Spinal cord (tissue), 10 donors: ENCODE data around the gene DYNC2LI1. TPM values are rescaled to one million over a fixed set of nuclear protein-coding genes. Genes with fewer than 3 reads are reported as not detected.

ENCODE experiments used
- DNase-seq, 6 donors: peaks; one replicate each; pipeline versions ENCODE4 v3.0.0 to v3.0.0-alpha.2; 2013 to 2015; ENCODE audit warnings: low spot score in 6 of 6, low read depth in 4 of 6
- H3K27ac ChIP-seq: one replicate; pipeline ENCODE4 v1.5.1; 2013; ENCODE audit warnings: low read depth, low read length, control low read depth
- H3K27me3 ChIP-seq: one replicate; pipeline ENCODE4 v1.6.1; 2013; ENCODE audit warnings: low read length; ENCODE audit not compliant: control insufficient read depth, insufficient read depth
- H3K36me3 ChIP-seq: one replicate; pipeline ENCODE4 v1.6.1; 2013; ENCODE audit warnings: low read length; ENCODE audit not compliant: control insufficient read depth, insufficient read depth
- H3K4me1 ChIP-seq: one replicate; pipeline ENCODE4 v1.6.1; 2013; ENCODE audit warnings: low read length; ENCODE audit not compliant: control insufficient read depth, insufficient read depth
- H3K4me3 ChIP-seq: one replicate; pipeline ENCODE4 v1.5.1; 2013; ENCODE audit warnings: low read depth, low read length, control low read depth
- H3K9me3 ChIP-seq: one replicate; pipeline ENCODE4 v1.6.1; 2013; ENCODE audit warnings: low read length; ENCODE audit not compliant: control insufficient read depth, insufficient read depth
- WGBS: methylation state at CpG from one replicate; pipeline ENCODE4 v1.1.5; 2013; ENCODE audit warnings: missing lambda C conversion rate; ENCODE audit not compliant: insufficient coverage; 5-methylcytosine and 5-hydroxymethylcytosine counted together
- polyA plus RNA-seq, 2 donors: library from polyadenylated mRNA; unstranded; fragments of 120-200 nt; gene quantifications; one replicate each; pipeline ENCODE4 v1.2.1, GENCODE V29; 2013; ENCODE audit not compliant: insufficient read length in 2 of 2
- total RNA-seq, 2 donors: library from RNA; depleted of rRNA in 1 of 2; stranded (reverse); fragments of 120-200 nt in 1 of 2; fragments of >200 nt in 1 of 2; gene quantifications; one replicate each; pipeline versions ENCODE4 v1.2.3 to v1.2.4, GENCODE V29; 2013 to 2014
- donor health status: healthy.

The DYNC2LI1 gene
- total and polyA plus RNA-seq, 4 donors: 47.8 to 56.2 (median 50.5) TPM

DNA sequence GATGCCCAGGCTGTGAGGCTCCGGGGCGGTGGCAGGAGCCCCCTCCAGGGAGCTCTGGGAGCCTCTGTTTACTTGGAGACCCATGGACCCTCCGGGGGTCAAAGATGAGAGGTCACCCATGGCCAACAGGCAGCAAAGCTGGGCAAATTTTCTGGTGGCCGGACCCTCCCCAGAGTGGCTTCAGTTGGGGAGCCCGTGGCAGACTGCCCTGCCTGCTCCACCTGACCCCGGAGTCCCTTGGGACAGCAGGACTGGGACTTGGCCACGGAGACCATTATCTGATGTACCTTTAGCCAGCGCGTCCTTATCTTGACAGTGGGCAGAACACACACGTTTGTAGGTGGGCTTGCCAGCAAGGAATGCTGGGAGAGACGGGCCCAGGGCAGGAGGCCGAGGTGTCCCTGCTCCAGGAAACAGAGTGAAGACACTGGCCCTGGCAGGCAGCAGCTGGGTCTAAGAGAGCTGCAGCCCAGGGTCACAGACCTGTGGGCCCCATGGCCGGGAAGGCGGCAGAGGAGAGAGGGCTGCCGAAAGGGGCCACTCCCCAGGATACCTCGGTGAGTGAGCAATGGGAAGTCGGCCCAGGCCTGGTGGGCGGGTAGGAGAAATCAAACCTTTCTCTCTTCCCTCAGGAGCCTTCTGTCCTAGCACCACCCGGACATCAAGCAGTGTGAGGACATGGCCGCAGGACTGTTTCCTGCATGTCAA, 64.9 kb downstream of the DYNC2LI1 start, which contains the start of the genes ABCG5 and ABCG8:
Gene ABCG5, minus strand, starts transcription at position 280 of the 708 bp plus-strand sequence. Its CDS starts 160 bp downstream, at position 120.
Gene ABCG8, plus strand, starts transcription at position 412 of the 708 bp plus-strand sequence. Its CDS starts 83 bp downstream, at position 495.
- Histone ChIP-seq H3K27ac (no peak within 1 kb of the TSS), H3K4me3 (no peak within 1 kb of the TSS), H3K9me3 (no peaks in the 10 kb centered on the region), H3K36me3 (no peaks in the 10 kb centered on the region), H3K27me3 (no peaks in the 10 kb centered on the region), H3K4me1 (no peaks in the 10 kb centered on the region)
- no peak for DNase-seq
- WGBS: 94% methylated on average over 20 of the region's 20 CpGs

DNA sequence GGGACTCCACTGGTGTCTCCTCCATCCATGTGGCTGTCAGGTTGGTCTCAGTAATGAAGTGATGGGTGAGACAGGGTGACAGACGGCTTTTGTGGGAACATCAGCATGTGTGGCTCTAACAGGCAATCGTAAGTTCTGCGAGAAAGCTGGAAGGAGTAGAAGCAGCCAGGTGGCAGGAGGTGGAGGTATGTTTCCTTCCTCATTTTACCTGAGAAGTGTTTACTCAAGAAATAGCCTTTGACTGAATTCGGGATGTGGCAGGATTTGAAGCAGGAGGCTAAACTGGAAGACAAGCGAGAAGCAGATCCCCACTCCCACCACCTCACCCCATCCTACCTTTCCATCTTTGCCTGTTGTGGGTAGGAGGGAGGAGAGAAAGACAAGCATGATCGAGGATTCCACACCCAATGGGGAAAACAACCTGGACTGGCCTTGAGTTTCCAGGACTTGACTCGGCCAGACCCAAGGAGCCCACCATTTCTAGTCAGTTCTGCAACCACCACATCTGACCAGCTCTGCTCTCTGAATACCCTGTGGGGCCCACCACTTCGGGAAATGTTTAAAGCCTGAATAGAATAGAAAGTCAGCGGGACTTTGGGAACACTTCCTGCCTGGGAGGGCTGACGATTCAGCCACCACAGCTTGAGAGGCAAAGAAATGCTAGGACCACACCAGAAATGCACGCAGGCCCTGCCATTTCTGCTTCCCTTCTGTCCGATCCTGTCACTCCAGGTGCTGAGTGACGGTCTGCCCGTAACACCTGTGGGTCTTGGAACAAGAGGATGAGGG, 66.1 kb downstream of the DYNC2LI1 start:
- no peak for DNase-seq
- 80% methylated on average over 5 of the region's 14 CpGs for WGBS
- Histone ChIP-seq H3K36me3 (no peaks in the 10 kb centered on the region), H3K4me3 (no peak overlapping the region), H3K9me3 (no peaks in the 10 kb centered on the region), H3K27ac (no peak overlapping the region), H3K27me3 (no peaks in the 10 kb centered on the region), H3K4me1 (no peaks in the 10 kb centered on the region)

DNA sequence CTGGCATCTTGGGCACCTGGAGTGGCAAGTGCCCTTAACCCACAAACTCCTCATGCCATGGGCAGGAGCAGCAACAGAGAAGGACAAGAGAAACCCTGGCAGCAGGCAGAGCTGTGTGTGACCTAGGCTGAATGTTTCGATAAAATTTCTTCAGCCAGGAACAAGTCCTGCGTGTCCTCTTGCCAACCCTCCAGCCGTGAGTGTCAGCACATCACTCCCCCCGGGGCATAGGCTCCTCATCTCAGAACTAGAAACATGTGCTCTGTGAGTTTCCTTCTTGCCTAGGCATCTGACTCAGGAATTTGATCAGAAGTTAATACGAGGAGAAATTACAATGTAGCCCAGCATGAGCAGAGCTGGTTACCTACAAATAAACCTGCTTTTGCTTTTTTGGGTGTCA, 67.1 kb downstream of the DYNC2LI1 start:
- no peak for DNase-seq
- WGBS: 76% methylated on average over 5 of the region's 5 CpGs
- no peak overlapping the region for H3K4me3 ChIP-seq
- no peaks in the 10 kb centered on the region for H3K27me3 ChIP-seq
- H3K36me3 ChIP-seq: no peaks in the 10 kb centered on the region
- no peak overlapping the region for H3K27ac ChIP-seq
- no peaks in the 10 kb centered on the region for H3K4me1 ChIP-seq
- H3K9me3 ChIP-seq: no peaks in the 10 kb centered on the region

DNA sequence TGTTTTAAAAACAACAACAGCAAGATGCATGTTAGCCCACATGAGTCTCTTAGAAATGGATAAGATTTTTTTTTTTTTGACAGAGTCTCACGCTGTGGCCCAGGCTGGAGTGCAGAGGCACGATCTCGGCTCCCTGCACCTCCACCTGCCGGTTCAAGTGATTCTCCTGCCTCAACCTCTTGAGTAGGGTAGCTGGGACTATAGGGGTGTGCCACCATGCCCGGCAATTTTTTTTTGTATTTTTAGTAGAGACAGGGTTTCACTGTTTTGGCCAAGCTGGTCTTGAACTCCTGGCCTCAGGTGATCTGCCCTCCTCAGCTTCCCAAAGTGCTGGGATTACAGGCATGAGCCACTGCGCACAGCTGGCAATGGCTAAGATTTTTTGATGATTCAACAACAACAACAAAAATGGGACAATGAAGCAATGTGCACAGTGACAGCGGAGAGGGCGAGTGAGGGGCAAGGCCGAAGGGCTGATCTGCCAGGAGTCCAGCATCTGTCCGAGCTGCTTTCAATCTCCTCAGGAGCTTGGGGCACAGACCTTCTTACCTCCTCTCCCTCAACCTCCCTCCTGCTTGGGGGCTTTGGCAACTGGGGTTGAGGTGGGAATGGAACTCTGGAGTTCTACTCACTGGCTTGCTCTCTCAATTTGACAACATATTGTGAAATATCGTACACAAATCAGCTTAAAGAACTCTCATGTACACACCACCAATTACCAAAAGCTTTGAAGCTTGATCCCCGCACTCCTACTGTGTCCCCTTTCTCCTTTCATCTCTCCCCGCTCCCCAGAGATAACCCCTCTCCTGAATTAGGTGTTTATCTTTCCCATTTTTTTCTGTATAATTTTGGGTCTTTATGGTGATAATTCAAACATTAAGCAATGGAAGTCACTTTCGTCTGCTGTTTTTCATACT, 68.4 kb downstream of the DYNC2LI1 start:
- 96% methylated on average over 9 of the region's 14 CpGs for WGBS
- H3K4me3 ChIP-seq: no peak overlapping the region
- no peak for DNase-seq
- no peaks in the 10 kb centered on the region for H3K36me3 ChIP-seq
- no peaks in the 10 kb centered on the region for H3K9me3 ChIP-seq
- no peaks in the 10 kb centered on the region for H3K27me3 ChIP-seq
- H3K4me1 ChIP-seq: no peaks in the 10 kb centered on the region
- H3K27ac ChIP-seq: no peak overlapping the region

DNA sequence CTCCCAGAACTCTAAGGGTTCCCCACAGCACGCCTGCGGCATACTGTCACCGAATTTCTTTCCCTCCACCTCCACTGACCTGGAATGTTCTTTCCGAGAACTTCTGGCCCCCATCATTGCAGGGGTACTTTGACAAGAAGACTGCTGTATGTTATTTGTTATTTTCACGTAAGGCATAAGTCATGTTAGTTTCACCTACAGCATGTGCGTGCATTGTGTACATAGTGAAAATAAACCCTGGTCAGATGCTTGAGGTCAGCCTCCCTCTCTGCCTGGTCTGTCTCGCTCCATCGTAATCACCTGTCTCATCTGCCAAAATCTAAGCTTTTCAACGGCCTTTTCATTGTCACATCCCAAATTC, 69.0 kb downstream of the DYNC2LI1 start:
- WGBS: 91% methylated on average over 4 of the region's 9 CpGs
- Histone ChIP-seq H3K4me3 (no peak overlapping the region), H3K9me3 (no peaks in the 10 kb centered on the region), H3K27me3 (no peaks in the 10 kb centered on the region), H3K27ac (no peak overlapping the region), H3K36me3 (no peaks in the 10 kb centered on the region), H3K4me1 (no peaks in the 10 kb centered on the region)
- no peak for DNase-seq

DNA sequence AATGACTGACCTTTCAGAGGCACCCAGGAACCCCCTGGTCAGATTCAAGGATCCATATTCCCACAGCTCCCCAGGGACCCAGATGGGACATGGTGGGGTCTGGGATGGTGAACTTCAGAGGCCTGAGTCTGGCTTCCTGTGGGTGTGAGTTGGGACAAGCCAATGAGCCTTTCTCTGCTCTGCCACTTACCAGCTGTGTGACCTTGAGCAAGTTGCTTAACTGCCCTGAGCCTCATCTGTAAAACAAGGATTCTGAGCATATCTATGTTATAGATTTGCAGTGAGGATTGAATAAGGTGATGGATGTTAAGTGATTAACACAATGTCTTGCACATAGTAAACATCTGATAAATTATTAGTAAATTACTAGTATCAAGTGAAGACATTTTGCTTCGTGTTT, 71.3 kb downstream of the DYNC2LI1 start:
- H3K4me3 ChIP-seq: no peak overlapping the region
- no peaks in the 10 kb centered on the region for H3K4me1 ChIP-seq
- H3K27ac ChIP-seq: no peak overlapping the region
- no peaks in the 10 kb centered on the region for H3K9me3 ChIP-seq
- H3K36me3 ChIP-seq: no peaks in the 10 kb centered on the region
- no peaks in the 10 kb centered on the region for H3K27me3 ChIP-seq
- WGBS: no CpG with 5 or more reads among the region's 1 CpG
- DNase-seq: no peak

DNA sequence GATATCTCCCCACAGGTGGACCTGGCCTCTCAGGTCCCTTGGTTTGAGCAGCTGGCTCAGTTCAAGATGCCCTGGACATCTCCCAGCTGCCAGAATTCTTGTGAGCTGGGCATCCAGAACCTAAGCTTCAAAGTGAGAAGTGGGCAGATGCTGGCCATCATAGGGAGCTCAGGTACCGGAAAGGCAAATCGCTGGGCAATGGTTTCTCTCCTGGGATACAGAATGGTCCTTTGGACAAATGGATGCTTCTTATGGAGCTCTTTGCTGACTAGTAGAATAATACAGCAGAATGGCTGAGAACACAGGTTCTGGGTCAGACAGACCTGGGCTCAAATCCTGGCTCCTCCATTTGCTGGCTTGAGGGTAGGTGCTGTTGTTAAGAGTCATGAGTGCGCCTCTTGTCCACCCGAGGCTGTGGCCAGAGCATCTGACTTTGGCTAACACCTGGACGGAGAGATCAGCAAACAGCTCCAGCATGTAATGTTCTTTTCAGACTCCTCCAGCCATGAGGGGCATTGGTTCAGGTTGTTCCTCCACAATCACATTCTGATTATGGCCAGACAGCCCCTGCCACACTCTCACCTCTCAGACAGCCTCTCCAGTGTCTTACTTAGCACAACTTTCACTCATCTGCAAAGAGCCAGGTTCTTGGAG, 72.4 kb downstream of the DYNC2LI1 start:
- Histone ChIP-seq H3K9me3 (no peaks in the 10 kb centered on the region), H3K27ac (no peak overlapping the region), H3K36me3 (no peaks in the 10 kb centered on the region)

DNA sequence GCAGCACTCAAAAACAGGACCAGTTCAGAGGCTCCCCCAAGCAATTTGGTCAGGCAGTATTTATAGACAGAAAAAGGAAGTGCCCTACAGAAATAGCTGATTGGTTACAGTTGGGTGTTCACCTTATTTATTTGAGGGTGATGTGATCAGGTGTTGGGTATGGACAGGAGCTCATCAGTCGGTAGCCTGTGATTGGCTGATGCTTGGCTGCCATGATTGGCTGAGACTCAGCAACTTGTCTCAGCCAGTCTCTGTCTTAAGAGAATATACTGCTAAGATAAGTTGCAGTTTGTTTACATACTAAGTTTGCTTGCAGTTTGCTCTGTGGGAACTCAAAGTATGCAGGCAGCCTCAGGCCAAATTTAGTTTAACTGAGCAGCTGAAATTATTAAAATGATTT, 74.4 kb downstream of the DYNC2LI1 start:
- Histone ChIP-seq H3K4me1 (no peaks in the 10 kb centered on the region), H3K36me3 (no peaks in the 10 kb centered on the region), H3K27ac (no peak overlapping the region), H3K4me3 (no peak overlapping the region), H3K9me3 (no peaks in the 10 kb centered on the region), H3K27me3 (no peaks in the 10 kb centered on the region)
- WGBS: 90% methylated on average over 1 of the region's 1 CpG
- DNase-seq: no peak

More for the DNA sequence above, 72.4 kb downstream of the DYNC2LI1 start:
- WGBS: 94% methylated on average over 5 of the region's 5 CpGs
- H3K27me3 ChIP-seq: no peaks in the 10 kb centered on the region
- H3K4me1 ChIP-seq: no peaks in the 10 kb centered on the region
- no peak overlapping the region for H3K4me3 ChIP-seq
- DNase-seq: no peak
